Heart left ventricle (tissue), 16 donors: ENCODE data around the gene KHDC1L. TPM values are rescaled to one million over a fixed set of nuclear protein-coding genes. Genes with fewer than 3 reads are reported as not detected.
"Not testable (repeated sequence)": the region's sequence is repeated elsewhere in the genome, so short reads cannot be mapped to it uniquely, and the experiment has no call there.

Experiments
- ATAC-seq, 4 donors: fragments of 200-7000 bp; cut with Tn5 transposase; one replicate each; pipeline ENCODE4 v1.9.1; 2020 to 2022; ENCODE audit warnings: moderate library complexity in 4 of 4, mild to moderate bottlenecking in 3 of 4, moderate number of reproducible peaks in 1 of 4
- DNase-seq, 5 donors: peaks; one replicate each; pipeline ENCODE4 v3.0.0-alpha.2; 2020
- H3K27ac ChIP-seq, 12 donors: fragments of 200-600 bp; sonication (generic) in 4 of 12; one replicate each; pipeline versions ENCODE4 v1.5.0 to v1.8.0; 2016 to 2022; ENCODE audit warnings: mild to moderate bottlenecking in 2 of 12
- H3K27me3 ChIP-seq, 9 donors: fragments of 200-600 bp; sonication (generic) in 2 of 9; one replicate each; pipeline versions ENCODE4 v1.5.1 to v1.8.0; 2016 to 2022; ENCODE audit warnings: mild to moderate bottlenecking in 3 of 9
- H3K36me3 ChIP-seq, 9 donors: fragments of 200-600 bp; sonication (generic) in 2 of 9; one replicate each; pipeline versions ENCODE4 v1.5.0 to v1.8.0; 2018 to 2022; ENCODE audit warnings: mild to moderate bottlenecking in 2 of 9
- H3K4me1 ChIP-seq, 12 donors: fragments of 200-600 bp; sonication (generic) in 4 of 12; one replicate each; pipeline versions ENCODE4 v1.5.0 to v1.8.0; 2016 to 2022; ENCODE audit warnings: mild to moderate bottlenecking in 3 of 12
- H3K4me3 ChIP-seq, 12 donors: fragments of 200-600 bp; sonication (generic) in 4 of 12; one replicate each; pipeline versions ENCODE4 v1.5.0 to v1.8.0; 2017 to 2022; ENCODE audit warnings: mild to moderate bottlenecking in 9 of 12, moderate library complexity in 4 of 12
- H3K9me3 ChIP-seq, 12 donors: fragments of 200-600 bp; sonication (generic) in 4 of 12; one replicate each; pipeline versions ENCODE4 v1.5.0 to v1.8.0; 2016 to 2022; ENCODE audit warnings: mild to moderate bottlenecking in 1 of 12
- POLR2A ChIP-seq, 2 donors: fragments of 450-650 bp; IDR thresholded peaks; one replicate each; pipeline ENCODE4 v1.6.1; 2017; ENCODE audit warnings: antibody characterized with exemption in 2 of 2, mild to moderate bottlenecking in 2 of 2, moderate library complexity in 2 of 2
- WGBS, 4 donors: extraction: QIAGEN DNeasy Blood & Tissue Kit in 2 of 4; methylation state at CpG; one replicate each; pipeline versions ENCODE4 v1.1.5 to v1.1.7; 2013 to 2018; 5-methylcytosine and 5-hydroxymethylcytosine counted together
- intact Hi-C, 10 donors: fragments of 100-400 bp; cut with DNase I; formaldehyde crosslinking; loops; one replicate each; pipeline versions ENCODE4 v1.11.1 to v1.14.2; 2022
- polyA plus RNA-seq, 2 donors: library from polyadenylated mRNA; stranded (reverse); fragments of 200-250 nt; gene quantifications; one replicate each; pipeline ENCODE4 v1.2.3, GENCODE V29; 2013
- total RNA-seq, 9 donors: library from RNA; depleted of rRNA in 2 of 9; stranded (reverse); fragments of >200 nt in 2 of 9; fragmentation: NEBNext Ultra II Directional in 3 of 9; extraction: Animal tissue kit (Norgen Biotek cat#: 25700) in 3 of 9; gene quantifications; one replicate each; pipeline versions ENCODE4 v1.1.0 to v1.2.4, GENCODE V29; 2016 to 2023
- TF ChIP-seq, protein P1 (sequence below), 12 donors: fragments of 200-600 bp; sonication (generic) in 4 of 12; IDR thresholded peaks; one replicate each; pipeline versions ENCODE4 v1.5.0 to v1.8.0; 2018 to 2022; ENCODE audit warnings: antibody characterized with exemption in 12 of 12, mild to moderate bottlenecking in 5 of 12
- donor health status: ischemic (EF 13 %, LVEDD 7.1; RV severe dilation, severe dysfunction).
- donor health status: healthy with polysubstance abuse.
- donor health status: DM: no; HTN: yes; CAD: no.
- donor health status: DM: no; HTN: no; CAD: no.
- donor health status: ischemic (EF 25% LVEDD 6.9; RV normal size, moderate dysfunction).
- donor health status: ischemic (EF 25% LVEDD 5.7; RV mildly dilated, moderate dysfunction).
- donor health status: healthy.
- donor health status: DM: yes; HTN: yes; CAD: no.
- donor health status: ischemic (EF 35%, LVEDD 5.7; RV mildly dilated, moderate dysfunction).
- donor health status: nonischemic (EF 11% LVEDD 7.7; RV severe dilation, severe dysfunction).
- donor health status: DM: yes; HTN: yes; CAD: no.
- donor health status: PGD.
- donor health status: ischemic (EF 29% LVEDD 5.4; RV normal size, mild dysfunction).
- donor health status: nonischemic (EF 23%, LVEDD 6.1; RV moderate dilation, normal function).

The KHDC1L gene
- total and polyA plus RNA-seq, 11 donors, result not detected

DNA sequence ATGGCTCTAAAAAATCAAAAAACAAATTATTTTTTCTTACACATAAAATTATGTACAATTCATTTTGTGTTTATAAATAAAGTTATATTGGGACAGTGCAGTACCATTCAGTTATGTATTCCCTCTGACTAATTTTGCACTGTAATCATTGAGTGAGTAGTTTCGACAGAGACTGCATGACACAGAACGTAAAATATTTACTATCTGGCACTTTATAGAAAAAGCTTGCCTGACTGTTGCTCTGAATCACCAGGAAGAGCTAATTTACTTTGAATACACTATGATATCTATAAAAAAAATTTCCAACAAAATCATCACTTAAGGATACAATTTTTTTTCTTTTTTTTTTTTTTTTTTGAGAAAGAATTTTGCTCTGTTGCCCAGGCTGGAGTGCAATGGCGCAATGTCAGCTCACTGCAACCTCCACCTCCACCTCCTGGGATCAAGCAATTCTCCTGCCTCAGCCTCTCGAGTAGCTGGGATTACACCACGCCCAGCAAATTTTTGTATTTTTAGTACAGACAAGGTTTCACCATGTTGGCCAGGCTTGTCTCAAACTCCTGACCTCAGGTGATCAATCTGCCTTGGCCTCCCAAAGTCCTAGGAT, 11.0 kb upstream of the KHDC1L start:
- H3K9me3 ChIP-seq, result no peaks in the 10 kb centered on the region
- no peak overlapping the region for H3K4me3 ChIP-seq
- 87 to 92% (median 91%) methylated on average over 5 of the region's 5 CpGs for WGBS, 4 donors
- no peak overlapping the region for H3K27ac ChIP-seq
- TF ChIP-seq, protein P1, sequence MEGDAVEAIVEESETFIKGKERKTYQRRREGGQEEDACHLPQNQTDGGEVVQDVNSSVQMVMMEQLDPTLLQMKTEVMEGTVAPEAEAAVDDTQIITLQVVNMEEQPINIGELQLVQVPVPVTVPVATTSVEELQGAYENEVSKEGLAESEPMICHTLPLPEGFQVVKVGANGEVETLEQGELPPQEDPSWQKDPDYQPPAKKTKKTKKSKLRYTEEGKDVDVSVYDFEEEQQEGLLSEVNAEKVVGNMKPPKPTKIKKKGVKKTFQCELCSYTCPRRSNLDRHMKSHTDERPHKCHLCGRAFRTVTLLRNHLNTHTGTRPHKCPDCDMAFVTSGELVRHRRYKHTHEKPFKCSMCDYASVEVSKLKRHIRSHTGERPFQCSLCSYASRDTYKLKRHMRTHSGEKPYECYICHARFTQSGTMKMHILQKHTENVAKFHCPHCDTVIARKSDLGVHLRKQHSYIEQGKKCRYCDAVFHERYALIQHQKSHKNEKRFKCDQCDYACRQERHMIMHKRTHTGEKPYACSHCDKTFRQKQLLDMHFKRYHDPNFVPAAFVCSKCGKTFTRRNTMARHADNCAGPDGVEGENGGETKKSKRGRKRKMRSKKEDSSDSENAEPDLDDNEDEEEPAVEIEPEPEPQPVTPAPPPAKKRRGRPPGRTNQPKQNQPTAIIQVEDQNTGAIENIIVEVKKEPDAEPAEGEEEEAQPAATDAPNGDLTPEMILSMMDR (IDR thresholded peaks at IDR 0.05), result no peak
- TF ChIP-seq POLR2A (IDR thresholded peaks at IDR 0.05), result no peak
- no peaks in the 10 kb centered on the region for H3K4me1 ChIP-seq
- DNase-seq (no peak), ATAC-seq (no peak)
- H3K36me3 ChIP-seq, result no peaks in the 10 kb centered on the region
- no peaks in the 10 kb centered on the region for H3K27me3 ChIP-seq
- intact Hi-C loops, result no loop called here

DNA sequence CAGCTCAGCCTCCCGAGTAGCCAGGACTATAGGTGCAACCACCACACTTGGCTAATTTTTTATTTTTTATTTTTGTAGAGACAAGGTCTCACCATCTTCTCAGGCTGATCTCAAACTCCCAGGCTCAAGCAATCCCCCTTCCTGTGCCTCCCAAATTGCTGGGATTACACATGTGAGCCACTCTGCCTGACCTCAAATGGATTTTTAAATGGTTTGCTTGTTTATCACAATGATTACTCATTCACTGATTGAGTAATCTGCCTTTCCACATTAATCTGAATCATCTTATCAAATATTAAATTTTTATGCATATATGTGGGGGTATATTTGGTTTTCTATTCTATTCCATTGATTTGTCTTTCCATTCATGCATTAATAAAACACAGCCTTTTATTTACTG, 9.4 kb upstream of the KHDC1L start:
- intact Hi-C loops, result no loop called here
- Histone ChIP-seq H3K27ac (no peak overlapping the region), H3K9me3 (no peaks in the 10 kb centered on the region), H3K4me3 (no peak overlapping the region), H3K4me1 (no peaks in the 10 kb centered on the region), H3K27me3 (no peaks in the 10 kb centered on the region), H3K36me3 (no peaks in the 10 kb centered on the region)
- no peak for TF ChIP-seq POLR2A (IDR thresholded peaks at IDR 0.05)
- TF ChIP-seq, protein P1 (IDR thresholded peaks at IDR 0.05), result no peak
- ATAC-seq (no peak), DNase-seq (no peak)
- WGBS, 4 donors, result 87 to 91% (median 88%) methylated on average over 1 of the region's 1 CpG

DNA sequence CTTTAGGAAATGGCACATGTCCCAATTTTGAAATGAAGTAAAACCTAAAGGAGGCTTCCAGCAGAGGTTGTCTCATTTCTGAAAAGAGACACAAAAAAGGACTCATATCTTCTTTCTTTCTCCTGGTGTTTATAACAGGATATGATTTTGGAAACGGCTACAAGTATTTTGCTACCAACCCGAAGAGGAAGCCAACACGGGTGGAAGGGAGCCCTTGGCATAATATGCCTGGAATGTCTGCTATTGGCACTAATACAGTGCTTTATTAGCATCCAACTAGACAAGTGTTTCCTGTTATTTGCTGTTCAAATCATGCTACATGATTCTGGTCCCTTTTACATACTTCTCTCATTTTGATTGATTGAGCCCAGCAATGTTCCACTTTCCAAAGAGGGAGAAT, 8.7 kb upstream of the KHDC1L start:
- ATAC-seq, H3K4me1 ChIP-seq, H3K27ac ChIP-seq, H3K36me3 ChIP-seq, H3K4me3 ChIP-seq, intact Hi-C loops, H3K27me3 ChIP-seq, DNase-seq, H3K9me3 ChIP-seq: not testable (repeated sequence)
- 7 to 35% (median 20%) methylated on average over 3 of the region's 3 CpGs for WGBS, 4 donors

DNA sequence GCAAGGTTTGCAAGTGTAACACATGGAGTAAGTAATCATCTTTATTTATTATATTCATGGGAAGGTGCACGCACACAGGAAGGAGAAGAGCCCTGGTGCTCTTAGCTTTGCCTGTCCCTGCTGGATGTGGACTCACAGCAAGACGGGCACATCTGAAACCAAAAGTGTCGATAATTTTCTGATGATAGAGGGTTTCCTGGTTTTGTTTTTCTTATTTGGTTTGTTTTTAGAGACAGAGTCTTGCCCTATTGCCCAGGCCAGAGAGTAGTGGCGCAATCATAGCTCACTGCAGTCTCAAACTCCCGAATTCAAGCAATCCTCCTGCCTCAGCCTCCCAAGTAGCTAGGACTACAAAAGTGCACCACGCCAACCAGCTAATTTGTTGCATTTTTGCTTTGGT, 7.8 kb upstream of the KHDC1L start:
- DNase-seq (no peak), ATAC-seq (no peak)
- H3K36me3 ChIP-seq, result no peaks in the 10 kb centered on the region
- H3K9me3 ChIP-seq, result no peaks in the 10 kb centered on the region
- intact Hi-C loops, result no loop called here
- H3K27me3 ChIP-seq, result no peaks in the 10 kb centered on the region
- 77 to 85% (median 84%) methylated on average over 6 of the region's 6 CpGs for WGBS, 4 donors
- TF ChIP-seq, protein P1 (IDR thresholded peaks at IDR 0.05), result no peak
- TF ChIP-seq POLR2A (IDR thresholded peaks at IDR 0.05), result no peak
- H3K27ac ChIP-seq, result no peak overlapping the region
- H3K4me3 ChIP-seq, result no peak overlapping the region
- no peaks in the 10 kb centered on the region for H3K4me1 ChIP-seq

DNA sequence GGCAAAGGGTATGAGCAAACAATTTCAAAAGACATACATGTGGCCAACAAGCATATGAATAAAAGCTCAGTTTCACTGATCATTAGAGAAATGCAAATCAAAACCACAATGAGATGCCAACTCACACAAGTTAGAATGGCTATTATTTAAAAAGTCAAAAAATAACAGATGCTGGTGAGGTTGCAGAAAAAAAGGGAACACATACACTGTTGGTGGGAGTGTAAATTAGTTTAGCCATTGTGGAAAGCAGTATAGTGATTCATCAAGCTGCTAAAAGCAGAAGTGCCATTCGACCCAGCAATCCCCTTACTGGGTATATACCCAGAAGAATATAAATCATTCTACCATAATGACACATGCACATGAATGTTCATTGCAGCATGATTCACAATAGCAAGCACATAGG, 6.7 kb upstream of the KHDC1L start:
- no peaks in the 10 kb centered on the region for H3K9me3 ChIP-seq
- no peaks in the 10 kb centered on the region for H3K27me3 ChIP-seq
- no peaks in the 10 kb centered on the region for H3K36me3 ChIP-seq
- ATAC-seq (no peak), DNase-seq (no peak)
- H3K4me3 ChIP-seq, result no peak overlapping the region
- intact Hi-C loops, result no loop called here
- WGBS, 4 donors, result 68 to 77% (median 72%) methylated on average over 1 of the region's 1 CpG
- no peaks in the 10 kb centered on the region for H3K4me1 ChIP-seq
- TF ChIP-seq, protein P1 (IDR thresholded peaks at IDR 0.05), result no peak
- no peak for TF ChIP-seq POLR2A (IDR thresholded peaks at IDR 0.05)
- H3K27ac ChIP-seq, result no peak overlapping the region
